Parathyroid adenoma (tissue), 2 donors: ENCODE data around the gene MYZAP.

Experiments used
- H2AFZ ChIP-seq: fragments of 300-600 bp; sonication (generic); one replicate; pipeline ENCODE4 v1.7.0; 2017; ENCODE audit warnings: antibody characterized with exemption, mild to moderate bottlenecking
- H3K27ac ChIP-seq: fragments of 300-600 bp; sonication (generic); one replicate; pipeline ENCODE4 v1.7.0; 2017
- H3K27me3 ChIP-seq: fragments of 300-600 bp; sonication (generic); one replicate; pipeline ENCODE4 v1.7.0; 2017; ENCODE audit warnings: low read length; ENCODE audit not compliant: control insufficient read depth, insufficient read depth
- H3K36me3 ChIP-seq: fragments of 300-600 bp; sonication (generic); one replicate; pipeline ENCODE4 v1.7.0; 2017; ENCODE audit warnings: low read length; ENCODE audit not compliant: control insufficient read depth, insufficient read depth
- H3K4me1 ChIP-seq: fragments of 300-600 bp; sonication (generic); one replicate; pipeline ENCODE4 v1.7.0; 2017; ENCODE audit warnings: control low read depth
- H3K4me2 ChIP-seq: fragments of 300-600 bp; sonication (generic); one replicate; pipeline ENCODE4 v1.7.0; 2017; ENCODE audit warnings: low read length
- H3K4me3 ChIP-seq: fragments of 300-600 bp; sonication (generic); one replicate; pipeline ENCODE4 v1.7.0; 2017; ENCODE audit warnings: low read depth, low read length
- H3K79me2 ChIP-seq: fragments of 300-600 bp; sonication (generic); one replicate; pipeline ENCODE4 v1.7.0; 2017; ENCODE audit warnings: control low read depth
- H3K9ac ChIP-seq: fragments of 300-600 bp; sonication (generic); one replicate; pipeline ENCODE4 v1.7.0; 2017; ENCODE audit warnings: mild to moderate bottlenecking
- H3K9me3 ChIP-seq: fragments of 300-600 bp; sonication (generic); one replicate; pipeline ENCODE4 v1.7.0; 2017; ENCODE audit warnings: low read length; ENCODE audit not compliant: control insufficient read depth
- TF ChIP-seq, protein P1 (sequence below): fragments of 300-600 bp; sonication (generic); IDR thresholded peaks from one replicate; pipeline ENCODE4 v1.7.0; 2017; ENCODE audit warnings: antibody characterized with exemption, mild to moderate bottlenecking
- donor health status: primary hyperparathyroidism.

The MYZAP gene

GRCh38 chr15:57637846-57638245 lies 46.1 kb downstream of the MYZAP start:
- TF ChIP-seq, protein P1, sequence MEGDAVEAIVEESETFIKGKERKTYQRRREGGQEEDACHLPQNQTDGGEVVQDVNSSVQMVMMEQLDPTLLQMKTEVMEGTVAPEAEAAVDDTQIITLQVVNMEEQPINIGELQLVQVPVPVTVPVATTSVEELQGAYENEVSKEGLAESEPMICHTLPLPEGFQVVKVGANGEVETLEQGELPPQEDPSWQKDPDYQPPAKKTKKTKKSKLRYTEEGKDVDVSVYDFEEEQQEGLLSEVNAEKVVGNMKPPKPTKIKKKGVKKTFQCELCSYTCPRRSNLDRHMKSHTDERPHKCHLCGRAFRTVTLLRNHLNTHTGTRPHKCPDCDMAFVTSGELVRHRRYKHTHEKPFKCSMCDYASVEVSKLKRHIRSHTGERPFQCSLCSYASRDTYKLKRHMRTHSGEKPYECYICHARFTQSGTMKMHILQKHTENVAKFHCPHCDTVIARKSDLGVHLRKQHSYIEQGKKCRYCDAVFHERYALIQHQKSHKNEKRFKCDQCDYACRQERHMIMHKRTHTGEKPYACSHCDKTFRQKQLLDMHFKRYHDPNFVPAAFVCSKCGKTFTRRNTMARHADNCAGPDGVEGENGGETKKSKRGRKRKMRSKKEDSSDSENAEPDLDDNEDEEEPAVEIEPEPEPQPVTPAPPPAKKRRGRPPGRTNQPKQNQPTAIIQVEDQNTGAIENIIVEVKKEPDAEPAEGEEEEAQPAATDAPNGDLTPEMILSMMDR: no peak
- Histone ChIP-seq H3K9me3 (no peaks in the 10 kb centered on the region), H2AFZ (no peak overlapping the region), H3K79me2 (no peaks in the 10 kb centered on the region), H3K9ac (no peak overlapping the region), H3K4me3 (no peak overlapping the region), H3K27ac (no peak overlapping the region), H3K4me1 (no peaks in the 10 kb centered on the region), H3K36me3 (no peaks in the 10 kb centered on the region), H3K4me2 (no peak overlapping the region), H3K27me3 (no peaks in the 10 kb centered on the region)

GRCh38 chr15:57639306-57639705 lies 47.6 kb downstream of the MYZAP start:
- H3K9ac ChIP-seq: no peak overlapping the region
- no peaks in the 10 kb centered on the region for H3K4me1 ChIP-seq
- H2AFZ ChIP-seq: no peak overlapping the region
- H3K36me3 ChIP-seq: no peaks in the 10 kb centered on the region
- no peaks in the 10 kb centered on the region for H3K27me3 ChIP-seq
- no peak overlapping the region for H3K4me3 ChIP-seq
- no peak overlapping the region for H3K27ac ChIP-seq
- H3K79me2 ChIP-seq: no peaks in the 10 kb centered on the region
- H3K4me2 ChIP-seq: no peak overlapping the region
- TF ChIP-seq, protein P1: no peak
- H3K9me3 ChIP-seq: no peaks in the 10 kb centered on the region

DNA sequence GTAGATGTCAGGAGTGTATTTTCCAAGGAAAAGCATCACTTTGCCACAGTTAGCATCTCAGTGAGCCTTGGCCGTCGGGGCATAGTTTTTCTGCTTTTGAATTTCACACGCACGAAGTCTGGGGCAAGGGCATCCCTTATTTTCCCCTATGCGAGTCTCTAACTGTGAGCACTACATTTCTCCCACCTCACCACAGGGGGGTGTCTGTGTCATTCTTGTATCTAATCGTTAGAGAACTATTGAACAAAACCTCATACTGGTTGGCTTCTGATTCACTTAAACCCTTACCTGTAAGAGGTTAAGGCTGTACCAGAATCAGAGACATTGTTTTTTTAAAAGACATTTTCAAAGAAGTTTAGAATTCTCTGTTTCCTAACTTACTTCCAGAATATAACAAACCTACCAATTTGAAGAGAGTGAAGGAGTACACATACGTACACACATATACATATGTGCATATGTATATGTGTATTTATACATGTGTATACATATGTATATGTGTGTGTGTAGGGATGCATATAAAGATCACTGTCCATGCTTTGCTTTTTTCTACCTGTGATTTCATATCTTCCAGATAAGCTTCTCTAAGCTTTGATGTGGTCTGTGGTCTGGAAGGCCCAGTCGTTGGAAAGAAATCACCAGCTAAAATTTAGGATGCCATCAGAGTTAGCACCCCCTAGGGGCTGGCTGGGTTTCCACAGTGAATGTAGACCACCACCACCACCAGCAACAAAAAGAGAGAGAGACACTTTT lies 49.4 kb downstream of the MYZAP start:
- H3K36me3 ChIP-seq: no peaks in the 10 kb centered on the region
- no peak overlapping the region for H3K9ac ChIP-seq
- H3K4me2 ChIP-seq: no peak overlapping the region
- no peaks in the 10 kb centered on the region for H3K79me2 ChIP-seq
- no peak overlapping the region for H3K4me3 ChIP-seq
- no peak overlapping the region for H3K27ac ChIP-seq
- H2AFZ ChIP-seq: no peak overlapping the region
- TF ChIP-seq, protein P1: no peak
- no peaks in the 10 kb centered on the region for H3K4me1 ChIP-seq
- no peaks in the 10 kb centered on the region for H3K27me3 ChIP-seq
- no peaks in the 10 kb centered on the region for H3K9me3 ChIP-seq

DNA sequence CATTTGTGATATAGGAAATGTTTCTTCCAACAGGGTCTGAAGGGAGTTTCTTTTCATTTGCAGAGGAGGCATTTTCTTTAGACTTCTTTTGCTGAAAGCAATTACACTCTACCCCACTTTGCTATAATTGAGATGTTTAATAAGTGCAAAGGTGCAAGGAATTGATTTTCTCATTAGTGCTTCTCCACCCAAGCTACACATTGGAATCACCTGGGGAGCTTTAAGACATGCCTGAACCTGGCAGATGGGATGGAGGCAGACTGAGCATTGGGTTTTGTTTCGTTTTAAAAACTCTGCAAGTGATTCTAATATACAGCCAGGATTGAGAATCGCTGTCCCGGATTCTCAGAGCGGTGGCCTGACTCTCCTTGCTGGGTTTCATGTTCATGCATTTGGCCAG lies 52.1 kb downstream of the MYZAP start:
- Histone ChIP-seq H3K27me3 (no peaks in the 10 kb centered on the region), H3K9ac (no peak overlapping the region), H3K4me2 (no peak overlapping the region), H3K36me3 (no peaks in the 10 kb centered on the region), H3K27ac (no peak overlapping the region), H3K4me1 (no peaks in the 10 kb centered on the region), H3K4me3 (no peak overlapping the region), H3K79me2 (no peaks in the 10 kb centered on the region), H3K9me3 (no peaks in the 10 kb centered on the region), H2AFZ (no peak overlapping the region)
- TF ChIP-seq, protein P1: no peak

GRCh38 chr15:57646087-57646486 lies 54.4 kb downstream of the MYZAP start:
- Histone ChIP-seq H3K79me2 (no peaks in the 10 kb centered on the region), H3K27me3 (no peaks in the 10 kb centered on the region), H3K27ac (no peak overlapping the region), H3K4me3 (no peak overlapping the region), H3K9ac (no peak overlapping the region), H3K9me3 (no peaks in the 10 kb centered on the region), H2AFZ (no peak overlapping the region), H3K4me1 (no peaks in the 10 kb centered on the region), H3K4me2 (no peak overlapping the region), H3K36me3 (no peaks in the 10 kb centered on the region)
- TF ChIP-seq, protein P1: no peak
